ENCODE data around the gene VCPKMT. TPM values are rescaled to one million over a fixed set of nuclear protein-coding genes. Genes with fewer than 3 reads are reported as not detected.
A peak's percentile ranks its signal among the peaks of the same experiment; 100 is the strongest.

Gene VCPKMT
- total RNA-seq, 1 donor from 2014 or later, result 5.3 TPM

- Histone ChIP-seq H3K27me3 (ENCODE audit: control insufficient read depth, insufficient read depth, low read length) (no peaks in the 10 kb centered on the region), H3K4me3 (ENCODE audit: low read depth, low read length) (no peak overlapping the region), H3K36me3 (ENCODE audit: control insufficient read depth, insufficient read depth, low read length) (no peaks in the 10 kb centered on the region)
- DNase-seq (ENCODE audit: low read depth) (no peak), FAIRE-seq (no peak)
- TF ChIP-seq, protein P1, sequence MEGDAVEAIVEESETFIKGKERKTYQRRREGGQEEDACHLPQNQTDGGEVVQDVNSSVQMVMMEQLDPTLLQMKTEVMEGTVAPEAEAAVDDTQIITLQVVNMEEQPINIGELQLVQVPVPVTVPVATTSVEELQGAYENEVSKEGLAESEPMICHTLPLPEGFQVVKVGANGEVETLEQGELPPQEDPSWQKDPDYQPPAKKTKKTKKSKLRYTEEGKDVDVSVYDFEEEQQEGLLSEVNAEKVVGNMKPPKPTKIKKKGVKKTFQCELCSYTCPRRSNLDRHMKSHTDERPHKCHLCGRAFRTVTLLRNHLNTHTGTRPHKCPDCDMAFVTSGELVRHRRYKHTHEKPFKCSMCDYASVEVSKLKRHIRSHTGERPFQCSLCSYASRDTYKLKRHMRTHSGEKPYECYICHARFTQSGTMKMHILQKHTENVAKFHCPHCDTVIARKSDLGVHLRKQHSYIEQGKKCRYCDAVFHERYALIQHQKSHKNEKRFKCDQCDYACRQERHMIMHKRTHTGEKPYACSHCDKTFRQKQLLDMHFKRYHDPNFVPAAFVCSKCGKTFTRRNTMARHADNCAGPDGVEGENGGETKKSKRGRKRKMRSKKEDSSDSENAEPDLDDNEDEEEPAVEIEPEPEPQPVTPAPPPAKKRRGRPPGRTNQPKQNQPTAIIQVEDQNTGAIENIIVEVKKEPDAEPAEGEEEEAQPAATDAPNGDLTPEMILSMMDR (IDR thresholded peaks at IDR 0.05; ENCODE audit: insufficient read depth, low read length, severe bottlenecking), result no peak
These were observed 30.1 kb downstream of the VCPKMT start for GRCh38 chr14:50086321-50086711.

GRCh38 chr14:50085570-50086320 lies 30.6 kb downstream of the VCPKMT start:
- H3K27me3 ChIP-seq (ENCODE audit: control insufficient read depth, insufficient read depth, low read length), result no peaks in the 10 kb centered on the region
- H3K4me3 ChIP-seq (ENCODE audit: low read depth, low read length), result no peak overlapping the region
- TF ChIP-seq, protein P1 (IDR thresholded peaks at IDR 0.05; ENCODE audit: insufficient read depth, low read length, severe bottlenecking), result no peak
- FAIRE-seq, result no peak
- no peaks in the 10 kb centered on the region for H3K36me3 ChIP-seq (ENCODE audit: control insufficient read depth, insufficient read depth, low read length)
- peak; percentile 79 for DNase-seq (ENCODE audit: low read depth)

- TF ChIP-seq, protein P1 (IDR thresholded peaks at IDR 0.05; ENCODE audit: insufficient read depth, low read length, severe bottlenecking), result no peak
- FAIRE-seq, result no peak
- no peaks in the 10 kb centered on the region for H3K27me3 ChIP-seq (ENCODE audit: control insufficient read depth, insufficient read depth, low read length)
- no peak for DNase-seq (ENCODE audit: low read depth)
- no peak overlapping the region for H3K4me3 ChIP-seq (ENCODE audit: low read depth, low read length)
- H3K36me3 ChIP-seq (ENCODE audit: control insufficient read depth, insufficient read depth, low read length), result no peaks in the 10 kb centered on the region
These were observed 31.7 kb downstream of the VCPKMT start for GRCh38 chr14:50084666-50085065.

DNA sequence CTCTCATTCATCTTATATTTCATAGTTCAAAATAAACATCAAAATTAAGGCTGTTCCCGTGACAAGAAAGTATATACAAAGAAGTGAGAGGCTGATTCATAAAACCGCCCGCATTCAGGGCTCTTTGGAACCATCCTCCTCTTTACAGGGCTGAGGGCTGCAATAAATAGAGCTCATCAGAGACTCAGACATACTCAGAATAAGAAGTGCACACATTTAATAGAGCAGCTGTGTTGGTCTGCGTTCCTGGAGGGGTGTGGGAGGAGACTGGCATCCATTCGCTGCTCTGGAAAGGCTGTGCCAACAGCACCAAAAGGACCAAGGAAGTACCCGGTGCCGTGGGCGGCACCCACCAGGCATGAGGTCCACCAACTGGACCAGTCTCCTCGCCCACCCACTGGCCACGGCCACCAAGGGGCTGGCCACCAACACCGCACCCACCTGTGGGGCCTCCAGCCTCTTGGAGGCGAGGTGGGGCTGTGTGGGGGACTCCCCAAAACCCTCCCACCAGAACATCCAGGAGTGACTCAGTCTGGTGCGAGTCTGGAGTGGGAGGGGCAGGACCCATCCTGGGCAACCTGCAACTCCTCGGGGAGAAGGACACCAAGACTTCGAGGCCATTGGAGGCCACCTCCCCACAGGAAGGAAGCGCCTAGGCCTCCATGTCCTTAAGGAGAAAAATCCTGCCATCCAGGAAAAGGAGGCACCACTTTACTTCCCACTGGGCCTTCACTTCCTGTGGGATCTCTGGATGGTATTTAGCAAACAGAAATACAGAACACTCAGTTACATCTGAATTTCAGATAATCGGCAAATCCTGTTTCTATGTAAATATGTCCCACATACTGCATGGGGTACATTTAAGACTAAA lies 32.7 kb downstream of the VCPKMT start:
- TF ChIP-seq, protein P1 (IDR thresholded peaks at IDR 0.05; ENCODE audit: insufficient read depth, low read length, severe bottlenecking), result no peak
- Histone ChIP-seq H3K27me3 (ENCODE audit: control insufficient read depth, insufficient read depth, low read length) (no peaks in the 10 kb centered on the region), H3K36me3 (ENCODE audit: control insufficient read depth, insufficient read depth, low read length) (no peaks in the 10 kb centered on the region), H3K4me3 (ENCODE audit: low read depth, low read length) (no peak overlapping the region)
- FAIRE-seq, result no peak
- no peak for DNase-seq (ENCODE audit: low read depth)

GRCh38 chr14:50082784-50083466 lies 33.4 kb downstream of the VCPKMT start:
- H3K27me3 ChIP-seq (ENCODE audit: control insufficient read depth, insufficient read depth, low read length), result no peaks in the 10 kb centered on the region
- H3K36me3 ChIP-seq (ENCODE audit: control insufficient read depth, insufficient read depth, low read length), result no peaks in the 10 kb centered on the region
- no peak overlapping the region for H3K4me3 ChIP-seq (ENCODE audit: low read depth, low read length)
- FAIRE-seq (no peak), DNase-seq (ENCODE audit: low read depth) (peak; percentile 76)
- TF ChIP-seq, protein P1 (IDR thresholded peaks at IDR 0.05; ENCODE audit: insufficient read depth, low read length, severe bottlenecking), result no peak
